Activated CD8-positive, alpha-beta T cell treated with anti-CD3 and anti-CD28 coated beads for 36 hours (primary cell): Measurements from ENCODE around the gene MICAL3. TPM values are rescaled to one million over a fixed set of nuclear protein-coding genes. Genes with fewer than 3 reads are reported as not detected.

Experiments used
- ATAC-seq: fragments of 200-7000 bp; cut with Tn5 transposase; one replicate; pipeline ENCODE4 v1.10.0; 2021; ENCODE audit warnings: mild to moderate bottlenecking, moderate library complexity
- CTCF ChIA-PET: fragments of 350-600 bp; sonication (Branson Sonifier 250); formaldehyde crosslinking; loops from one replicate; lab custom pipeline; 2021; ENCODE audit warnings: antibody characterized with exemption; lab: Charles Lee
- POLR2A ChIA-PET: fragments of 350-600 bp; sonication (Branson Sonifier 250); formaldehyde crosslinking; loops from one replicate; lab custom pipeline; 2021; ENCODE audit warnings: antibody characterized with exemption; lab: Charles Lee
- DNase-seq: peaks from one replicate; pipeline ENCODE4 v3.0.0-alpha.2; 2020
- H3K27ac Mint-ChIP-seq: one replicate; pipeline ENCODE4 v1.8.0; 2021; ENCODE audit warnings: mild to moderate bottlenecking, mixed read lengths
- H3K27me3 Mint-ChIP-seq: one replicate; pipeline ENCODE4 v1.8.0; 2021; ENCODE audit warnings: mixed read lengths
- H3K36me3 Mint-ChIP-seq: one replicate; pipeline ENCODE4 v1.8.0; 2021; ENCODE audit warnings: low read depth, mixed read lengths
- H3K4me1 Mint-ChIP-seq: one replicate; pipeline ENCODE4 v1.8.0; 2021; ENCODE audit warnings: low read depth, mixed read lengths
- H3K4me3 Mint-ChIP-seq: one replicate; pipeline ENCODE4 v1.8.0; 2021; ENCODE audit warnings: mild to moderate bottlenecking, moderate library complexity, mixed read lengths
- H3K9me3 Mint-ChIP-seq: one replicate; pipeline ENCODE4 v1.8.0; 2021; ENCODE audit warnings: mixed read lengths
- intact Hi-C: fragments of 100-400 bp; cut with micrococcal nuclease; formaldehyde crosslinking; loops from one replicate; pipeline ENCODE4 v1.10.0; 2022
- total RNA-seq, 2 experiments: library from RNA; stranded (reverse); gene quantifications; one replicate each; pipeline ENCODE4 v1.2.3, GENCODE V29; 2021
- TF ChIP-seq, protein P1 (sequence below): fragments of 200-600 bp; IDR thresholded peaks from one replicate; pipeline ENCODE4 v1.8.0; 2022; ENCODE audit warnings: antibody characterized with exemption, mild to moderate bottlenecking

MICAL3 gene
- total RNA-seq, 2 experiments from 2014 or later: 31.6 to 32.4 TPM

GRCh38 chr22:18050065-18050464 lies 25.7 kb upstream of the MICAL3 start:
- H3K9me3 Mint-ChIP-seq: no peaks in the 10 kb centered on the region
- no peak overlapping the region for H3K27ac Mint-ChIP-seq
- H3K36me3 Mint-ChIP-seq: no peaks in the 10 kb centered on the region

DNA sequence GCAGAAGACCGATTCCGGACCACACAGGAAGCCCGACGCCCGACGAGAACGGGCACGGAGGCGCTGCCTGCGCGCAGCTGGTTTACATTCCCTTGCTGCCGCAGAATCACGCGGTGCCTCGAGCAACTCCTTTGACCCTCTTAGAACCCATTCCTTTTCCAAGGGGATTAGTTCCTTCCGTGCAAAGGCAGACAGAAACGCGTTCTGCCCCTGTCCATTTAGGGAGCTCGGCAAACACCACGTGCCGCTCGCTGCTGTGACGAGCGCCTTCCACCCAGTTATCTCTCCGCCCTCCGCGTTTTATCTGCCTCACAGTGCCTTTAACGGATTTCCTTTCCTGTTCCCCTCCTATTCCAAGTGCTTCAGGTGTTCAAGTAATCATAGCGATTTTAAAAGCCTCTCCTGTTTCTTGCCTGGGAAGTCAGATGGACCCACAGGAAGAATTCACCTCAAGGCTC lies 24.1 kb upstream of the MICAL3 start:
- no peak overlapping the region for H3K4me3 Mint-ChIP-seq
- peaks cover 5% of the 10 kb centered on the region for H3K27me3 Mint-ChIP-seq
- no peaks in the 10 kb centered on the region for H3K4me1 Mint-ChIP-seq
- intact Hi-C loops: no loop called here
- ChIA-PET CTCF (interaction anchor here (0.8 kb wide), 1 partner anchor 20 kb away, joined by 3 read pairs; no protein-coding TSS in a partner anchor), POLR2A (interaction anchor here (1.0 kb wide), 1 partner anchor 15 kb away, joined by 3 read pairs; no protein-coding TSS in a partner anchor)
- no peaks in the 10 kb centered on the region for H3K9me3 Mint-ChIP-seq
- TF ChIP-seq, protein P1, sequence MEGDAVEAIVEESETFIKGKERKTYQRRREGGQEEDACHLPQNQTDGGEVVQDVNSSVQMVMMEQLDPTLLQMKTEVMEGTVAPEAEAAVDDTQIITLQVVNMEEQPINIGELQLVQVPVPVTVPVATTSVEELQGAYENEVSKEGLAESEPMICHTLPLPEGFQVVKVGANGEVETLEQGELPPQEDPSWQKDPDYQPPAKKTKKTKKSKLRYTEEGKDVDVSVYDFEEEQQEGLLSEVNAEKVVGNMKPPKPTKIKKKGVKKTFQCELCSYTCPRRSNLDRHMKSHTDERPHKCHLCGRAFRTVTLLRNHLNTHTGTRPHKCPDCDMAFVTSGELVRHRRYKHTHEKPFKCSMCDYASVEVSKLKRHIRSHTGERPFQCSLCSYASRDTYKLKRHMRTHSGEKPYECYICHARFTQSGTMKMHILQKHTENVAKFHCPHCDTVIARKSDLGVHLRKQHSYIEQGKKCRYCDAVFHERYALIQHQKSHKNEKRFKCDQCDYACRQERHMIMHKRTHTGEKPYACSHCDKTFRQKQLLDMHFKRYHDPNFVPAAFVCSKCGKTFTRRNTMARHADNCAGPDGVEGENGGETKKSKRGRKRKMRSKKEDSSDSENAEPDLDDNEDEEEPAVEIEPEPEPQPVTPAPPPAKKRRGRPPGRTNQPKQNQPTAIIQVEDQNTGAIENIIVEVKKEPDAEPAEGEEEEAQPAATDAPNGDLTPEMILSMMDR: no peak
- DNase-seq (no peak), ATAC-seq (no peak)
- no peak overlapping the region for H3K27ac Mint-ChIP-seq
- H3K36me3 Mint-ChIP-seq: no peaks in the 10 kb centered on the region

More at GRCh38 chr22:18050065-18050464, 25.7 kb upstream of the MICAL3 start:
- Mint-ChIP-seq H3K4me3 (no peak overlapping the region), H3K4me1 (no peaks in the 10 kb centered on the region), H3K27me3 (peaks cover 5% of the 10 kb centered on the region)
- no peak for ATAC-seq
- POLR2A ChIA-PET: no interaction called here
- CTCF ChIA-PET: no interaction called here
- intact Hi-C loops: no loop called here
- TF ChIP-seq, protein P1: no peak
- DNase-seq: no peak

DNA sequence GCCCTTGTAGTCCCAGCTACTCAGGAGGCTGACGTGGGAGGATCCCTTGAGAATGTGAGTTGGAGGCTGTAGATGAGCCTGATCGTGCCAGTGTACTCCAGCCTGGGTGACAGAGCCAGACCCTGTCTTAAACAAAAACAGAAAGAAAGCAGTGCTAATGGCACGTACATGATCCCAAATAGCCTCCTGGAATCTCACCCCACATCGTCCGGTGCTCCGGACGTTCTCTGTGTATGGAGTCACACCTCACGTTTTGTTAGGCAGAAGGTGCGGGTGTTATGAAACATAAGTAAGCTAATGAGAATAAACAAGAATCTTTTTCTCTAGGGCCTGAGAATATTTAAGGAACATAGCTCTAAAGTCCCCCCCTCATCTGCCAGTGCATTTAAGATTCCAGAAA lies 23.7 kb upstream of the MICAL3 start:
- Mint-ChIP-seq H3K27ac (no peak overlapping the region), H3K4me1 (no peaks in the 10 kb centered on the region), H3K4me3 (no peak overlapping the region), H3K9me3 (no peaks in the 10 kb centered on the region), H3K27me3 (peaks cover 5% of the 10 kb centered on the region), H3K36me3 (no peaks in the 10 kb centered on the region)
- TF ChIP-seq, protein P1: no peak
- ATAC-seq (no peak), DNase-seq (no peak)
- ChIA-PET POLR2A (interaction anchor here (1.0 kb wide), 1 partner anchor 16 kb away, joined by 3 read pairs; no protein-coding TSS in a partner anchor), CTCF (interaction anchor here (0.8 kb wide), 1 partner anchor 20 kb away, joined by 3 read pairs; no protein-coding TSS in a partner anchor)
- intact Hi-C loops: no loop called here

GRCh38 chr22:18045794-18046193 lies 21.4 kb upstream of the MICAL3 start:
- ChIA-PET CTCF (no interaction called here), POLR2A (no interaction called here)
- Mint-ChIP-seq H3K4me1 (no peaks in the 10 kb centered on the region), H3K36me3 (no peaks in the 10 kb centered on the region), H3K4me3 (no peak overlapping the region), H3K27me3 (peaks cover 5% of the 10 kb centered on the region), H3K27ac (no peak overlapping the region), H3K9me3 (no peaks in the 10 kb centered on the region)
- no peak for ATAC-seq
- TF ChIP-seq, protein P1: no peak
- DNase-seq: no peak
- intact Hi-C loops: no loop called here

GRCh38 chr22:18044548-18045271 lies 20.3 kb upstream of the MICAL3 start:
- Mint-ChIP-seq H3K4me3 (no peak overlapping the region), H3K36me3 (no peaks in the 10 kb centered on the region), H3K27ac (no peak overlapping the region), H3K27me3 (peaks cover 5% of the 10 kb centered on the region), H3K4me1 (no peaks in the 10 kb centered on the region), H3K9me3 (no peaks in the 10 kb centered on the region)
- ChIA-PET CTCF (interaction anchor here (1.5 kb wide), 1 partner anchor 31 kb away, joined by 6 read pairs; no protein-coding TSS in a partner anchor), POLR2A (no interaction called here)
- ATAC-seq (no peak), DNase-seq (no peak)
- TF ChIP-seq, protein P1: no peak
- intact Hi-C loops: no loop called here
